BJ (cell line): ENCODE data around the gene EFNA4. TPM values are rescaled to one million over a fixed set of nuclear protein-coding genes. Genes with fewer than 3 reads are reported as not detected.

Experiments
- CTCF ChIA-PET: fragments of 350-600 bp; formaldehyde crosslinking; extraction: SDS; loops from one replicate; lab custom pipeline; 2021; ENCODE audit warnings: antibody characterized with exemption, inconsistent platforms; lab: Yijun Ruan, JAX
- POLR2A ChIA-PET: fragments of 300-600 bp; sonication (Branson Sonifier 250); formaldehyde crosslinking; extraction: SDS; loops from one replicate; lab custom pipeline; 2021; ENCODE audit warnings: antibody characterized with exemption; lab: Charles Lee
- DNase-seq: peaks from one replicate; pipeline ENCODE4 v3.0.0-alpha.2; 2011; ENCODE audit warnings: low read depth
- H3K27me3 ChIP-seq: 2 replicates; pipeline ENCODE4 v1.6.0; 2011; ENCODE audit warnings: low read length; ENCODE audit not compliant: control insufficient read depth, insufficient read depth
- H3K36me3 ChIP-seq: 2 replicates; pipeline ENCODE4 v1.5.1; 2011; ENCODE audit warnings: low read length; ENCODE audit not compliant: control insufficient read depth, insufficient read depth
- H3K4me3 ChIP-seq: 2 replicates; pipeline ENCODE4 v1.5.1; 2011; ENCODE audit warnings: low read depth, mild to moderate bottlenecking, control low read depth, low read length
- polyA plus RNA-seq: library from polyadenylated mRNA; depleted of rRNA; stranded (reverse); fragments of >200 nt; gene quantifications from 2 replicates; pipeline ENCODE4 v1.2.3, GENCODE V29; 2011
- TF ChIP-seq, protein P1 (sequence below): IDR thresholded peaks from 2 replicates; pipeline ENCODE4 v1.5.1; 2011; ENCODE audit warnings: low read depth, mild to moderate bottlenecking, control low read depth, inconsistent platforms, low read length, moderate library complexity; ENCODE audit not compliant: insufficient read depth

Gene EFNA4
- polyA plus RNA-seq, 1 experiment, result 12.4 TPM

DNA sequence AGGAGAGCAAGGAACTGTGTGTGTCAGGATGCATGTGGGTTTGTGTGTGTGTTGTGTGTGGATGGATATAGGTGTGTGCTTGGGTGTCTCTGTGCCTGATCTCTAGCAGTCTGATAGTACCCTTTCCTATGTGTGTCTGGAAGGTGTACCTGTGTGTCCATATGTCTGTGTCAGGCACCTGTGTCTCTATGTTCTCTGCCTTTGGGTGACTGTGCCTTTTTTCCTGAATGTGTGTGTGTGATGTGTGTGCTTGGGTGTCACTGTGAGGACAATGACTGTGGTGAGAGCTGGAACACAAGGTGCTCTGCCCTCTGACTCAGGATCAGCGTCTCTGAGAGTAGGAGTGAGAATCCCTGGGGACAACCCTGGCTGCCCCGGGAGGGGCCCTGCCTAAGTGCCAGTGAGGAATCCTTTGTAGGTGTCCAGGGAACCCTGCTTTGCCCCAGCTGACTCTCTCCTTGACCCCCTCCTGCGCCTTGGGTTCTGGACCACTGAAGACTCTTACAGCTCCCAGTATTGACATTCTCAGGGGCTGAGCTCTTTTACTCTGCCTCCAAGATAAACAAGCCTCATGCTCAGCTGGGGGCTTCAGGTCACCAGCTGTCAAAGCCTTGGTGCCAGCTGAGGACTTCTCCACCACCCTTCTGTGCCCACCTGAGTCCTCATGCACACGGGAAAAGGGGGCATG is 14.4 kb downstream of the EFNA4 start:
- no peaks in the 10 kb centered on the region for H3K36me3 ChIP-seq
- DNase-seq, result no peak
- peaks cover 32% of the 10 kb centered on the region for H3K27me3 ChIP-seq
- ChIA-PET CTCF (interaction anchor here (0.7 to 2.1 kb wide), 5 partner anchors 14 to 60 kb away, joined by 3 to 9 read pairs (median 4); partner anchors contain the start of genes ADAM15 and EFNA4), POLR2A (no interaction called here)
- H3K4me3 ChIP-seq, result no peak overlapping the region
- TF ChIP-seq, protein P1, sequence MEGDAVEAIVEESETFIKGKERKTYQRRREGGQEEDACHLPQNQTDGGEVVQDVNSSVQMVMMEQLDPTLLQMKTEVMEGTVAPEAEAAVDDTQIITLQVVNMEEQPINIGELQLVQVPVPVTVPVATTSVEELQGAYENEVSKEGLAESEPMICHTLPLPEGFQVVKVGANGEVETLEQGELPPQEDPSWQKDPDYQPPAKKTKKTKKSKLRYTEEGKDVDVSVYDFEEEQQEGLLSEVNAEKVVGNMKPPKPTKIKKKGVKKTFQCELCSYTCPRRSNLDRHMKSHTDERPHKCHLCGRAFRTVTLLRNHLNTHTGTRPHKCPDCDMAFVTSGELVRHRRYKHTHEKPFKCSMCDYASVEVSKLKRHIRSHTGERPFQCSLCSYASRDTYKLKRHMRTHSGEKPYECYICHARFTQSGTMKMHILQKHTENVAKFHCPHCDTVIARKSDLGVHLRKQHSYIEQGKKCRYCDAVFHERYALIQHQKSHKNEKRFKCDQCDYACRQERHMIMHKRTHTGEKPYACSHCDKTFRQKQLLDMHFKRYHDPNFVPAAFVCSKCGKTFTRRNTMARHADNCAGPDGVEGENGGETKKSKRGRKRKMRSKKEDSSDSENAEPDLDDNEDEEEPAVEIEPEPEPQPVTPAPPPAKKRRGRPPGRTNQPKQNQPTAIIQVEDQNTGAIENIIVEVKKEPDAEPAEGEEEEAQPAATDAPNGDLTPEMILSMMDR, result no peak

DNA sequence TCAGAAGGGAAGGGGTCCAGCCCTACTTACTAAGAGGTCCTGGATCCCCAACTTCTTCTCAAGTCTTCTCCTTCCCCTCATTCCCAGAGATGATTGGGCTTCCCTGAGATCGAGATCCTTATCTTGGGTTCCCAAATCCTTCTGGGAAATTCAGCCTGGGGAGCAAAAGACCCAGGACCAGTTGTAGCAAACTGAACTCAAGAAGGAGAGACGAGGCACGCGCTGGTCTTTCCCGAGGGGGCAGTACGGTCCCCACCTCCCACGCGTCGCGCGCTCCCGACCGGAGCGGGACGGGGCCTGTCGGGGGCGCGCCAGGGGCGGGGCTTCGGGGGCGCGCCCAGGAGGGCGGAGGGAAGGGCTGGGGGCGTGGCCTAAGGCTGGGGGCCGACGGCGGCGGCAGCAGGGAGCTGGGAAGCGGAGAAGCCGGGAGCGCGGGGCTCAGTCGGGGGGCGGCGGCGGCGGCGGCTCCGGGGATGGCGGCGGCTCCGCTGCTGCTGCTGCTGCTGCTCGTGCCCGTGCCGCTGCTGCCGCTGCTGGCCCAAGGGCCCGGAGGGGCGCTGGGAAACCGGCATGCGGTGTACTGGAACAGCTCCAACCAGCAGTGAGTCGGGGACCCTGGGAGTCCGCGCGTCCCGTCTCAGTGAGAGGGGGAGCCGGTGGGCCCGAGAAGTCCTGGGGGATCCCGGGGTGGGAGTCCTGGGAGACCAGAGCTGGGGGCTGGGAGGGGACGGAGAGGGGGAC is 15.1 kb downstream of the EFNA4 start, which contains the start of gene EFNA3:
TSS of gene EFNA3 (plus strand) at position 369 of the 741 bp plus-strand sequence. CDS start at position 474, 105 bp downstream.
- TF ChIP-seq, protein P1, result no peak
- Histone ChIP-seq H3K36me3 (no peaks in the 10 kb centered on the region), H3K4me3 (peak within 1 kb of the TSS; percentile 27), H3K27me3 (peaks cover 39% of the 10 kb centered on the region)
- POLR2A ChIA-PET, result no interaction called here
- CTCF ChIA-PET, result interaction anchor here (0.7 to 2.1 kb wide), 8 partner anchors 10 to 138 kb away, joined by 3 to 9 read pairs (median 4); partner anchors contain the start of genes ADAM15 and EFNA4
- DNase-seq, result no peak

DNA sequence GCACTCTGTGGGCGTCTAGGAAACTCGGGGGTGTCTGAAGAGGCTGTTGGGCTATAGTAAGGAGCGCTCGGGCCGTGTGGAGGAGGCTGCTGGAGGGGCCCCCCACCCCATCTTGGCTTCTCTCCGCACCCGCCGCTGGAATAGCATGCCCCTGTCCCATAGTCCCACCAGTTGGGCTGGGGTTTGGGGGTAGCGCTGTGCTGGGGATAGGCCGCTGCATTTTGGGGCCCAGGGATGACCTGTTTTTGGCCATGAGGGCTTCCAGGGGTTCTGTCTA is 15.6 kb downstream of the EFNA4 start:
- Histone ChIP-seq H3K36me3 (no peaks in the 10 kb centered on the region), H3K4me3 (peak overlapping the region; percentile 27), H3K27me3 (peaks cover 40% of the 10 kb centered on the region)
- POLR2A ChIA-PET, result no interaction called here
- no peak for DNase-seq
- TF ChIP-seq, protein P1, result no peak
- CTCF ChIA-PET, result interaction anchor here (0.8 to 2.1 kb wide), 7 partner anchors 10 to 139 kb away, joined by 3 to 9 read pairs (median 4); partner anchors contain the start of genes ADAM15 and EFNA4

DNA sequence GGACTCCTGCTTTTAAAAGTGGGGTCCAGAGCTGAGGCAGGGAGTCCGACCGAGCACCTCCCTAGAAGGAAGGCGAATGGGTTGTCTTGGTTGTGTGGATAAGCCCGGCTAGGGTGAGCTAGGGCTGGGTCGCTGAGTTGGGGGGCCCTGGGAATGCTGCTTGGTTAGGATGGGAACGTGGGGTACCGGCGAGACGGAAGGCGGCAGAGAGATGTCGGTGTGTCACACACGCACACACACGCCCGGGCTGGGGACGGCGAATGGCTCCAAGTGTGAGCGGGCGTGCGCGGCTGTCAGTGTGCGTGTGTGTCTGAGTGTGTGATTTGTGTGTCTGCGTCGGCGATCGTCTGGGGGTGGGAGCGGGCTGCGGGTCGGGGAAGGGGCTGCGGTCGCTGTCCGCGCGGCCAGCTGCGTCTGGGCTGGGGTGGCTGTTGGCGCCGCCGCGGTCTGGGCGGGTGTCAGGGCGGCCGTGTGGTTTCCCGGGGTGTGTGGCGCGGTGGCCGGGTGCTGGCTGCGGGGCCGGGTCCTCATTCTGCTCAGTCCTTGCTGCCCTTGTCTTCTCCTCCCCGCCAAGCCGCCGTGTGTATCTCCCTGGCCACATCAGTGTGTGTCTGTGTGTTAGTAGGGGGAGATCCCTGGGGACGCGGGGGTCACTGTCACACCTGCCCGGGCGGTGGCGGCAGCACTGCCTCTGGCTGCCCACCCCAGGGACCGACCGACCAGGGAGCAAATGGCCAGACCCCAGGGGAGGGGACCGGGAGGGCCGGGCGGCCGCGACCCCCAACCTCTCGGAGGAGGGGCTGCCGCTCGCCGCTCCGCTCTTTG is 16.2 kb downstream of the EFNA4 start:
- DNase-seq, result no peak
- POLR2A ChIA-PET, result no interaction called here
- TF ChIP-seq, protein P1, result no peak
- Histone ChIP-seq H3K4me3 (no peak overlapping the region), H3K36me3 (no peaks in the 10 kb centered on the region), H3K27me3 (peaks cover 40% of the 10 kb centered on the region)
- CTCF ChIA-PET, result interaction anchor here (1.0 to 2.1 kb wide), 7 partner anchors 9 to 139 kb away, joined by 3 to 9 read pairs (median 4); partner anchors contain the start of gene EFNA4
